ENCODE measurements around the gene TMEM250. TPM values are rescaled to one million over a fixed set of nuclear protein-coding genes. Genes with fewer than 3 reads are reported as not detected.

The TMEM250 gene
- polyA plus RNA-seq, 1 of the 3 experiments (the other 2 are of a cell fraction), result 25.9 TPM

DNA sequence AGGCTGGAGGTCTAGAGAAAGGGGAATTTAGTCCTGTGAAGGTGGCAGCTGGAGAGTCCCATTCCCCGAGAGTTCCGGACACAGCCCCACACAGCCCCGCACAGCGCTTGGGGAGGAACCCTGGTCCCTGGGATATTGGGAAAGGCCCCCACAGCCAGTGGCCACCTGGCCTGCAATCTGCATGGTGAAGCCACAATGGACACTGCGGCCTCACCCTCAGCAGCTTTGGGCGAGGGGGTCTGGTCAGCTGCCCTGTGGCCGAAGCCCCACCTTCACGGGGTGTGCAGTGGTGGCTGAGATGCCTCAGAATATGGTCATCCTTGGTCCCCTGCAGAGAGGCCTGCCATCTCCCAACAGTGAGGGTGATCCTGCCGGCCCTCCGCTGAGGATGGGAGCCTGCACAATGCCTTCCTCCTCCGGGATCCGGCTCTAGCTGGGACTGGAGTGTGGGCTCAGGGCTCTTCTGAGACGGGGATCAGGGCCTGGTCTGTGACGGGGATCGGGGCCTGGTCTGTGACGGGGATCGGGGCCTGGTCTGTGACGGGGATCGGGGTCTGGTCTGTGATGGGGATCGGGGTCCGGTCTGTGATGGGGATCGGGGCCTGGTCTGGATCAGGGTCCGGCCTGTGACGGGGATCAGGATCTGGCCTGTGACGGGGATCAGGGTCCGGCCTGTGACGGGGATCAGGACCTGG, 33.3 kb upstream of the TMEM250 start (continued):
- TF ChIP-seq, protein P1, sequence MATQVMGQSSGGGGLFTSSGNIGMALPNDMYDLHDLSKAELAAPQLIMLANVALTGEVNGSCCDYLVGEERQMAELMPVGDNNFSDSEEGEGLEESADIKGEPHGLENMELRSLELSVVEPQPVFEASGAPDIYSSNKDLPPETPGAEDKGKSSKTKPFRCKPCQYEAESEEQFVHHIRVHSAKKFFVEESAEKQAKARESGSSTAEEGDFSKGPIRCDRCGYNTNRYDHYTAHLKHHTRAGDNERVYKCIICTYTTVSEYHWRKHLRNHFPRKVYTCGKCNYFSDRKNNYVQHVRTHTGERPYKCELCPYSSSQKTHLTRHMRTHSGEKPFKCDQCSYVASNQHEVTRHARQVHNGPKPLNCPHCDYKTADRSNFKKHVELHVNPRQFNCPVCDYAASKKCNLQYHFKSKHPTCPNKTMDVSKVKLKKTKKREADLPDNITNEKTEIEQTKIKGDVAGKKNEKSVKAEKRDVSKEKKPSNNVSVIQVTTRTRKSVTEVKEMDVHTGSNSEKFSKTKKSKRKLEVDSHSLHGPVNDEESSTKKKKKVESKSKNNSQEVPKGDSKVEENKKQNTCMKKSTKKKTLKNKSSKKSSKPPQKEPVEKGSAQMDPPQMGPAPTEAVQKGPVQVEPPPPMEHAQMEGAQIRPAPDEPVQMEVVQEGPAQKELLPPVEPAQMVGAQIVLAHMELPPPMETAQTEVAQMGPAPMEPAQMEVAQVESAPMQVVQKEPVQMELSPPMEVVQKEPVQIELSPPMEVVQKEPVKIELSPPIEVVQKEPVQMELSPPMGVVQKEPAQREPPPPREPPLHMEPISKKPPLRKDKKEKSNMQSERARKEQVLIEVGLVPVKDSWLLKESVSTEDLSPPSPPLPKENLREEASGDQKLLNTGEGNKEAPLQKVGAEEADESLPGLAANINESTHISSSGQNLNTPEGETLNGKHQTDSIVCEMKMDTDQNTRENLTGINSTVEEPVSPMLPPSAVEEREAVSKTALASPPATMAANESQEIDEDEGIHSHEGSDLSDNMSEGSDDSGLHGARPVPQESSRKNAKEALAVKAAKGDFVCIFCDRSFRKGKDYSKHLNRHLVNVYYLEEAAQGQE (IDR thresholded peaks at IDR 0.05; ENCODE audit: low read depth, low read length), result no peak
- TF ChIP-seq RXRA (IDR thresholded peaks at IDR 0.05; ENCODE audit: borderline replicate concordance, low read depth) (no peak), RAD21 (IDR thresholded peaks at IDR 0.05; ENCODE audit: low read length) (no peak), YY1 (IDR thresholded peaks at IDR 0.05; ENCODE audit: low read depth) (no peak), SIN3A (IDR thresholded peaks at IDR 0.05; ENCODE audit: borderline replicate concordance, low read depth, low read length) (no peak), MXI1 (IDR thresholded peaks at IDR 0.05; ENCODE audit: low read depth, low read length) (no peak)
- TF ChIP-seq, protein P2, sequence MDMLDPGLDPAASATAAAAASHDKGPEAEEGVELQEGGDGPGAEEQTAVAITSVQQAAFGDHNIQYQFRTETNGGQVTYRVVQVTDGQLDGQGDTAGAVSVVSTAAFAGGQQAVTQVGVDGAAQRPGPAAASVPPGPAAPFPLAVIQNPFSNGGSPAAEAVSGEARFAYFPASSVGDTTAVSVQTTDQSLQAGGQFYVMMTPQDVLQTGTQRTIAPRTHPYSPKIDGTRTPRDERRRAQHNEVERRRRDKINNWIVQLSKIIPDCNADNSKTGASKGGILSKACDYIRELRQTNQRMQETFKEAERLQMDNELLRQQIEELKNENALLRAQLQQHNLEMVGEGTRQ (IDR thresholded peaks at IDR 0.05; ENCODE audit: borderline replicate concordance, low read depth, low read length), result no peak
- TF ChIP-seq, protein P3, sequence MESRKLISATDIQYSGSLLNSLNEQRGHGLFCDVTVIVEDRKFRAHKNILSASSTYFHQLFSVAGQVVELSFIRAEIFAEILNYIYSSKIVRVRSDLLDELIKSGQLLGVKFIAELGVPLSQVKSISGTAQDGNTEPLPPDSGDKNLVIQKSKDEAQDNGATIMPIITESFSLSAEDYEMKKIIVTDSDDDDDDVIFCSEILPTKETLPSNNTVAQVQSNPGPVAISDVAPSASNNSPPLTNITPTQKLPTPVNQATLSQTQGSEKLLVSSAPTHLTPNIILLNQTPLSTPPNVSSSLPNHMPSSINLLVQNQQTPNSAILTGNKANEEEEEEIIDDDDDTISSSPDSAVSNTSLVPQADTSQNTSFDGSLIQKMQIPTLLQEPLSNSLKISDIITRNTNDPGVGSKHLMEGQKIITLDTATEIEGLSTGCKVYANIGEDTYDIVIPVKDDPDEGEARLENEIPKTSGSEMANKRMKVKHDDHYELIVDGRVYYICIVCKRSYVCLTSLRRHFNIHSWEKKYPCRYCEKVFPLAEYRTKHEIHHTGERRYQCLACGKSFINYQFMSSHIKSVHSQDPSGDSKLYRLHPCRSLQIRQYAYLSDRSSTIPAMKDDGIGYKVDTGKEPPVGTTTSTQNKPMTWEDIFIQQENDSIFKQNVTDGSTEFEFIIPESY (IDR thresholded peaks at IDR 0.05; ENCODE audit: borderline replicate concordance, low read depth), result no peak
- TF ChIP-seq, protein P4, sequence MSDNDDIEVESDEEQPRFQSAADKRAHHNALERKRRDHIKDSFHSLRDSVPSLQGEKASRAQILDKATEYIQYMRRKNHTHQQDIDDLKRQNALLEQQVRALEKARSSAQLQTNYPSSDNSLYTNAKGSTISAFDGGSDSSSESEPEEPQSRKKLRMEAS (IDR thresholded peaks at IDR 0.05; ENCODE audit: low read depth), result no peak

DNA sequence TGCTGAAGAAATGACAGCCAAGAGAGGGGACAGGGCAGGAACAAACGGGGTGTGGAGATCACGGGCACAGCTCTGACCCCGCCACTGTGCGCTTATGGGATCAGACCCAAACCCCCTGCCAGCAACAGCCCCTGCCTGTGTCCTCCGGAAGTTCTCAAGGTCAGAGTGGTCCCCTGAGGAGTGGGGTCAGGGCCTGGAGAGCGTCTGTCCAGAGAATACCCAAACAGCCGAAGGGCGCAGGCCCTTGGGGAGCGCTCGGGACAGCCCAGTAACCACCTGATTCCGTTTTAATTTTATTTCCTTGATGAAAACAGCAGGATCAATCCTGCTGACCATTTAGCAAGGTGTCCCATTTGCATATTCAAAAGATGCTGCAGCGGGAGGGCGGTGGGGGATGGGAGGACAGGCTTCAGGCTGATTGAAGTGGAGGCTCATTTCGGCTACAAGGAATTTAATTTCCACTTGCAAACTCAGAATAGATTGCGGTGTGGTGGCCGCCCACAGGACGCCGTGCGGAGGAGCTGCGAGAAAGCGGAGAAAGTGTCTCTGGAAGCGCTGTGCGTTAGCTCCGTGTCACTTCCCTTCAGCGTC, 32.6 kb upstream of the TMEM250 start:
- CTCF ChIA-PET, result interaction anchor here (0.7 to 1.6 kb wide), 2 partner anchors 13 to 19 kb away, joined by 3 read pairs; no protein-coding TSS in a partner anchor
- 84% methylated on average over 21 of the region's 25 CpGs for WGBS (ENCODE audit: low lambda C conversion rate)
- TF ChIP-seq GABPA (IDR thresholded peaks at IDR 0.05; ENCODE audit: low read depth) (no peak), ELF1 (IDR thresholded peaks at IDR 0.05) (no peak), NRF1 (IDR thresholded peaks at IDR 0.05; ENCODE audit: low read depth, low read length) (no peak), RAD21 (IDR thresholded peaks at IDR 0.05; ENCODE audit: low read length) (no peak), CHD2 (IDR thresholded peaks at IDR 0.05; ENCODE audit: low read length, partially characterized antibody) (no peak), SMC3 (IDR thresholded peaks at IDR 0.05; ENCODE audit: low read depth, low read length) (no peak), NFIC (IDR thresholded peaks at IDR 0.05; ENCODE audit: borderline replicate concordance) (no peak)
- TF ChIP-seq, protein P2 (IDR thresholded peaks at IDR 0.05; ENCODE audit: borderline replicate concordance, low read depth, low read length), result no peak
- TF ChIP-seq, protein P3 (IDR thresholded peaks at IDR 0.05; ENCODE audit: borderline replicate concordance, low read depth), result no peak
- TF ChIP-seq, protein P4 (IDR thresholded peaks at IDR 0.05; ENCODE audit: low read depth), result no peak
- TF ChIP-seq, protein P5, sequence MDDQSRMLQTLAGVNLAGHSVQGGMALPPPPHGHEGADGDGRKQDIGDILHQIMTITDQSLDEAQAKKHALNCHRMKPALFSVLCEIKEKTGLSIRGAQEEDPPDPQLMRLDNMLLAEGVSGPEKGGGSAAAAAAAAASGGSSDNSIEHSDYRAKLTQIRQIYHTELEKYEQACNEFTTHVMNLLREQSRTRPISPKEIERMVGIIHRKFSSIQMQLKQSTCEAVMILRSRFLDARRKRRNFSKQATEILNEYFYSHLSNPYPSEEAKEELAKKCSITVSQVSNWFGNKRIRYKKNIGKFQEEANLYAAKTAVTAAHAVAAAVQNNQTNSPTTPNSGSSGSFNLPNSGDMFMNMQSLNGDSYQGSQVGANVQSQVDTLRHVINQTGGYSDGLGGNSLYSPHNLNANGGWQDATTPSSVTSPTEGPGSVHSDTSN (IDR thresholded peaks at IDR 0.05), result no peak

More for the DNA sequence above, 32.6 kb upstream of the TMEM250 start:
- Histone ChIP-seq H3K36me3 (replicated peaks in 1 of 2; ENCODE audit: control insufficient read depth in 1 of 2, insufficient read depth in 2 of 2, low read length in 1 of 2) (no peaks in the 10 kb centered on the region), H3K9ac (no peak overlapping the region), H2AFZ (ENCODE audit: low read depth) (no peak overlapping the region), H3F3A (replicated peaks; ENCODE audit: insufficient read depth) (no peaks in the 10 kb centered on the region), H3K9me3 (no peaks in the 10 kb centered on the region), H3K4me1 (ENCODE audit: control insufficient read depth in 1 of 2, insufficient read depth in 2 of 2, low read depth in 1 of 2, low read length in 1 of 2) (no peaks in the 10 kb centered on the region), H4K20me1 (ENCODE audit: insufficient read depth) (no peaks in the 10 kb centered on the region), H3K4me2 (no peak overlapping the region), H3K27ac (ENCODE audit: low read depth in 2 of 2, low read length in 1 of 2) (no peak overlapping the region), H3K9me2 (no peaks in the 10 kb centered on the region), H3K4me3 (ENCODE audit: low read depth in 2 of 2, low read length in 1 of 2) (no peak overlapping the region), H3K79me2 (ENCODE audit: insufficient read depth) (no peaks in the 10 kb centered on the region), H3K27me3 (ENCODE audit: insufficient read depth) (peaks cover 28% of the 10 kb centered on the region)
- no peak for DNase-seq
- POLR2A ChIA-PET, result no interaction called here

Data from SK-N-SH (cell line).